Mesothelial cell of epicardium (in vitro differentiated cells): Measurements from ENCODE around the gene ZNF592. TPM values are rescaled to one million over a fixed set of nuclear protein-coding genes. Genes with fewer than 3 reads are reported as not detected.

Experiments
- DNase-seq, 2 experiments: peaks; one replicate each; pipeline ENCODE4 v3.0.0; 2021; ENCODE audit warnings: low spot score in 2 of 2; ENCODE audit not compliant: unreplicated experiment in 2 of 2
- H3K27ac Mint-ChIP-seq: 2 replicates; pipeline ENCODE4 v1.8.0; 2021; ENCODE audit warnings: mixed read lengths
- H3K27me3 Mint-ChIP-seq: 2 replicates; pipeline ENCODE4 v1.8.0; 2021; ENCODE audit warnings: low read depth, mixed read lengths
- H3K36me3 Mint-ChIP-seq: 2 replicates; pipeline ENCODE4 v1.8.0; 2021; ENCODE audit warnings: mixed read lengths
- H3K4me1 Mint-ChIP-seq: 2 replicates; pipeline ENCODE4 v1.8.0; 2021; ENCODE audit warnings: mixed read lengths
- H3K4me3 Mint-ChIP-seq: 2 replicates; pipeline ENCODE4 v1.8.0; 2021; ENCODE audit warnings: mild to moderate bottlenecking, moderate library complexity, mixed read lengths
- H3K9me3 Mint-ChIP-seq: 2 replicates; pipeline ENCODE4 v1.8.0; 2021; ENCODE audit warnings: mixed read lengths
- CTCF ChIP-seq: fragments of 200-600 bp; sonication (generic); IDR thresholded peaks from one replicate; pipeline ENCODE4 v1.5.0; 2021; ENCODE audit warnings: antibody characterized with exemption; ENCODE audit not compliant: unreplicated experiment
- total RNA-seq: library from RNA; stranded (reverse); gene quantifications from 3 replicates; pipeline ENCODE4 v1.2.1, GENCODE V29; 2021

Gene ZNF592
- total RNA-seq, 1 donor from 2014 or later: 32.8 TPM

- no peak overlapping the region for H3K4me3 Mint-ChIP-seq
- H3K27ac Mint-ChIP-seq: no peak overlapping the region
- H3K36me3 Mint-ChIP-seq: peaks cover 34% of the 10 kb centered on the region
- TF ChIP-seq CTCF: no peak
- no peaks in the 10 kb centered on the region for H3K4me1 Mint-ChIP-seq
- no peak for DNase-seq
- no peaks in the 10 kb centered on the region for H3K9me3 Mint-ChIP-seq
- H3K27me3 Mint-ChIP-seq: no peaks in the 10 kb centered on the region
Measured at GRCh38 chr15:84797212-84797611, 48.8 kb downstream of the ZNF592 start.

GRCh38 chr15:84797801-84798200 lies 49.4 kb downstream of the ZNF592 start:
- Mint-ChIP-seq H3K4me1 (no peaks in the 10 kb centered on the region), H3K9me3 (no peaks in the 10 kb centered on the region), H3K4me3 (no peak overlapping the region), H3K27me3 (no peaks in the 10 kb centered on the region), H3K36me3 (peaks cover 34% of the 10 kb centered on the region), H3K27ac (no peak overlapping the region)
- TF ChIP-seq CTCF: no peak
- DNase-seq: no peak

GRCh38 chr15:84798436-84798946 lies 50.1 kb downstream of the ZNF592 start:
- Mint-ChIP-seq H3K27me3 (no peaks in the 10 kb centered on the region), H3K4me1 (peaks cover 1% of the 10 kb centered on the region), H3K4me3 (no peak overlapping the region), H3K27ac (no peak overlapping the region), H3K36me3 (peaks cover 40% of the 10 kb centered on the region), H3K9me3 (no peaks in the 10 kb centered on the region)
- no peak for TF ChIP-seq CTCF
- no peak for DNase-seq

GRCh38 chr15:84799511-84800187 lies 51.3 kb downstream of the ZNF592 start:
- Mint-ChIP-seq H3K9me3 (no peaks in the 10 kb centered on the region), H3K4me1 (peaks cover 4% of the 10 kb centered on the region), H3K27ac (no peak overlapping the region), H3K36me3 (peaks cover 35% of the 10 kb centered on the region), H3K27me3 (no peaks in the 10 kb centered on the region), H3K4me3 (no peak overlapping the region)
- TF ChIP-seq CTCF: no peak
- no peak for DNase-seq

- no peaks in the 10 kb centered on the region for H3K27me3 Mint-ChIP-seq
- no peak for DNase-seq
- TF ChIP-seq CTCF: no peak
- H3K4me3 Mint-ChIP-seq: no peak overlapping the region
- H3K36me3 Mint-ChIP-seq: peaks cover 35% of the 10 kb centered on the region
- peaks cover 9% of the 10 kb centered on the region for H3K4me1 Mint-ChIP-seq
- no peaks in the 10 kb centered on the region for H3K9me3 Mint-ChIP-seq
- H3K27ac Mint-ChIP-seq: no peak overlapping the region
Measured at GRCh38 chr15:84800365-84800806, 52.0 kb downstream of the ZNF592 start.
